Measurements from ENCODE around the gene CD151.

CD151 gene

DNA sequence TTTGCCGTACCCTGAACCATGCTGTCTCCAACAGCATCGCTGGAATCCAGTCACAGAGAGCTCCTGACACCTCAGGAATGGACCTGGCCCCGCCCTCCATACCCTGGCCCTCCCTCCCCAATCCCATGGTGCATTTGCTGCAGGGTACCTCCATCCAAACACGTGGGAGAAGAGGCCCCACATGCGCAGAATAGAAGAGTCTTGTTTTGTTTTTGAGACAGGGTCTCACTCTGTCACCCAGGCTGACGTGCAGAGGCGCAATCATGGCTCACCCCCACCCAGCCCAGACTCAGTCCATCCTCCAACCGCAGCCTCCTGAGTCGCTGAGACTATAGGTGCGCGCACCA is 16.3 kb upstream of the CD151 start:
- DNase-seq, result no peak
- Histone ChIP-seq H3K9me3 (ENCODE audit: severe bottlenecking) (no peaks in the 10 kb centered on the region), H3K36me3 (peaks cover 39% of the 10 kb centered on the region), H3K4me3 (ENCODE audit: low read depth, low read length) (no peak overlapping the region), H3K27ac (no peak overlapping the region), H3K27me3 (ENCODE audit: insufficient read depth, low read depth, severe bottlenecking) (no peaks in the 10 kb centered on the region)
- TF ChIP-seq, protein P1, sequence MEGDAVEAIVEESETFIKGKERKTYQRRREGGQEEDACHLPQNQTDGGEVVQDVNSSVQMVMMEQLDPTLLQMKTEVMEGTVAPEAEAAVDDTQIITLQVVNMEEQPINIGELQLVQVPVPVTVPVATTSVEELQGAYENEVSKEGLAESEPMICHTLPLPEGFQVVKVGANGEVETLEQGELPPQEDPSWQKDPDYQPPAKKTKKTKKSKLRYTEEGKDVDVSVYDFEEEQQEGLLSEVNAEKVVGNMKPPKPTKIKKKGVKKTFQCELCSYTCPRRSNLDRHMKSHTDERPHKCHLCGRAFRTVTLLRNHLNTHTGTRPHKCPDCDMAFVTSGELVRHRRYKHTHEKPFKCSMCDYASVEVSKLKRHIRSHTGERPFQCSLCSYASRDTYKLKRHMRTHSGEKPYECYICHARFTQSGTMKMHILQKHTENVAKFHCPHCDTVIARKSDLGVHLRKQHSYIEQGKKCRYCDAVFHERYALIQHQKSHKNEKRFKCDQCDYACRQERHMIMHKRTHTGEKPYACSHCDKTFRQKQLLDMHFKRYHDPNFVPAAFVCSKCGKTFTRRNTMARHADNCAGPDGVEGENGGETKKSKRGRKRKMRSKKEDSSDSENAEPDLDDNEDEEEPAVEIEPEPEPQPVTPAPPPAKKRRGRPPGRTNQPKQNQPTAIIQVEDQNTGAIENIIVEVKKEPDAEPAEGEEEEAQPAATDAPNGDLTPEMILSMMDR (IDR thresholded peaks at IDR 0.05; ENCODE audit: low read depth, low read length), result no peak

DNA sequence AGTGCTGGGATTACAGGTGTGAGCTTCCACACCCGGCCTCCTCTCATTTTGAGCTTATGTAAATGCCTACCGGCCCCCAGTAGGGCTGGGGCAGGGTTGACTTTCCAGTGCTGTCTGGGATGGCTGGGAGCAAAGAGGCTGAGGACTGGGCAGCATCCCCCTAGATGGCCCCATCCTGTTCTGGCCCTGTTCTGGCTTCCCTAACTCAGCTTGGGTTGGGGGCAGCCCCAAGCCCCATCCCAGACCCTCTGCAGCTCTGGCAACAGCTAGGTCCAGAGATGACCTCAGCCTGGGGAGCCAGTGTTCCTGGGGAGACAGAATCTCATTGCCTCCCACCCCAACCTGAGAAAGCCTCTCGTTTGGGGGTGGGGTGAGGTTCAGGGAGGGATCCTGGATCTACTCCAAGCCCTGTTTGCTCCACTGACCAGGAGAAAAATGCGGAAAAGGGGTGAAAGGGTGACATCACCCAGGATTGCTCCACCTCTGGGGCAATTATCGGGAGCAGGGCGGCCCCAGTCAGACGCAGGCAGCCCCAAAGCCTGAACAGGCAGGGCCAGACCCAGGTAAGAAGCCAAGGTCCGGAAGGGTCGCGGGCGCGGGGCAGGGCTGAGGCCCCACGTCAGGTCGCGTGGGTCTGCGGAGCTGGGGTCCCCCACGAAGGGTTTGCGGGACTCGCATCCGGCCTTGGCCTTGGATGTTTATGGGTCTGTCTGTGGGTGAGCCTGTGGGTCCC is 14.2 kb upstream of the CD151 start, which contains the start of gene PNPLA2:
TSS of gene PNPLA2 (plus strand) at position 519 of the 733 bp plus-strand sequence. CDS start 805 bp downstream, outside the sequence.
- H3K9me3 ChIP-seq (ENCODE audit: severe bottlenecking), result no peaks in the 10 kb centered on the region
- peak within 1 kb of the TSS; percentile 69 for H3K27ac ChIP-seq
- TF ChIP-seq, protein P1 (IDR thresholded peaks at IDR 0.05; ENCODE audit: low read depth, low read length), result no peak
- peak within 1 kb of the TSS; percentile 55 for H3K4me3 ChIP-seq (ENCODE audit: low read depth, low read length)
- DNase-seq, result no peak
- peaks cover 33% of the 10 kb centered on the region for H3K36me3 ChIP-seq
- H3K27me3 ChIP-seq (ENCODE audit: insufficient read depth, low read depth, severe bottlenecking), result no peaks in the 10 kb centered on the region

DNA sequence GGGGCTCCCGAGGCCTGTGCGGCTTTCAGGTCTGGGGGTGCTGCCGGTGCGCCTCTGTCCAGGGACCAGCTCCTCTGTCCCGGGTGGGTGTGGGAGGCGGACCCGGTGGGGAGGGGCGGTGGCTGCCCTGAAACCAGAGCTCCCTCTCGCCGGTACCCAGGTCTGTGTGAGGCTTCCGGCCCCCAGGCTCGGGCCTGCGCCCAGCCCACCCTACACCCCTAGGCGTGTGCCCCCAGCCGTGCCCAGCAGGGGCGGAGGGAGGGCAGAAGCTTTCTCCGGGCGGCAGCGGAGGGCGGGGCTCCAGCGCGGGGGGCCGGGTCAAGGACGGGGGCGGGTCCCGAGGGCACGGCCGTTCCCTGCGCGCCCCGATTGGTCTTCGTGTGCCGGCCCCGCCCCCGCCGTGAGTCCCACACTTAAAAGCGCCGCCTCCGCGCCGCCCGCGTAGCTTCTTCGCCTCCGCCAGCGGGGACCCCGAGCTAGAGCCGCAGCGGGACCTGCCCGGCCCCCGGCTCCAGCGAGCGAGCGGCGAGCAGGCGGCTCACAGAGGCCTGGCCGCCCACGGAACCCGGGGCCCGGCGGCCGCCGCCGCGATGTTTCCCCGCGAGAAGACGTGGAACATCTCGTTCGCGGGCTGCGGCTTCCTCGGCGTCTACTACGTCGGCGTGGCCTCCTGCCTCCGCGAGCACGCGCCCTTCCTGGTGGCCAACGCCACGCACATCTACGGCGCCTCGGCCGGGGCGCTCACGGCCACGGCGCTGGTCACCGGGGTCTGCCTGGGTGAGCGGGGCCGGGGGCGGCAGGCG is 13.4 kb upstream of the CD151 start:
- TF ChIP-seq, protein P1 (IDR thresholded peaks at IDR 0.05; ENCODE audit: low read depth, low read length), result no peak

DNA sequence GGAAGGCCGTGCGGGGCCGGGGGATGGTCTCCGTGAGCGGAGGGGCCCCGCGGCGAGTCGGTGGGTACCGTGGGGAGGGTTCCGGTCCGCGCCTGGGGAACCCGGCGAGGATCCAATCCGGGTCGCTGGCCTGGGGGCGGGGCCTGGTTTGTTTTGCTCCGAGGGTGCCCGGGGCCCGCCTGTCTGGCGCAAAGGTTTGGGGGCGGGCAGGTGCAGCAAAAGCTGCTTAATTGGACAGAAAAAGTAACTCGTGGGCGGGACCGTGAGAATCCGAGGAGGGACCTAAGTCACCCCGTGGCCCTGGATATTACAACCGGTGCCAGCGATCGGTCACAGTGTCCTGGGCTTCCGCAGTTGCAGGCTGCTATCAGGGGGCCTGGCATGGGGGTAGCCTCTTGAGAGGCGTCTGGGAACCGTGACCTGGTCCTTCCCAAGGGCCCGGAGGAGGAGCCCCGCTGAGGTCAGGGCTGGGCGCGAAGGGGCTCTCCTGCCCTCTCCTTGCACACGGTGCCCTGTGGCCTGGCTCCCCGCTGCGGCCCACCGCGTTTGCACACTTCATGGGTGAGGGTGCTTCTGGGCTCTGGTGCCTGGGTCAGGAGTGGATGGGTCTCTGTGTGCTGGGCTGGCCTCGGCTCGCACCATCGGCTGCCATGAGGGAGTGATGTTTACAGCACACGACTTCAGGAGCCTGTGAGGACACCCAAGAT is 12.7 kb upstream of the CD151 start:
- H3K36me3 ChIP-seq, result peaks cover 39% of the 10 kb centered on the region
- H3K27me3 ChIP-seq (ENCODE audit: insufficient read depth, low read depth, severe bottlenecking), result no peaks in the 10 kb centered on the region
- peak overlapping the region; percentile 55 for H3K4me3 ChIP-seq (ENCODE audit: low read depth, low read length)
- peak overlapping the region; percentile 69 for H3K27ac ChIP-seq
- DNase-seq, result peak; percentile 86
- TF ChIP-seq, protein P1 (IDR thresholded peaks at IDR 0.05; ENCODE audit: low read depth, low read length), result no peak
- no peaks in the 10 kb centered on the region for H3K9me3 ChIP-seq (ENCODE audit: severe bottlenecking)

More for the DNA sequence above, 13.4 kb upstream of the CD151 start:
- H3K36me3 ChIP-seq, result peaks cover 34% of the 10 kb centered on the region
- peak; percentile 92 for DNase-seq
- no peaks in the 10 kb centered on the region for H3K27me3 ChIP-seq (ENCODE audit: insufficient read depth, low read depth, severe bottlenecking)
- no peaks in the 10 kb centered on the region for H3K9me3 ChIP-seq (ENCODE audit: severe bottlenecking)
- H3K27ac ChIP-seq, result peak overlapping the region; percentile 69
- peak overlapping the region; percentile 55 for H3K4me3 ChIP-seq (ENCODE audit: low read depth, low read length)

DNA sequence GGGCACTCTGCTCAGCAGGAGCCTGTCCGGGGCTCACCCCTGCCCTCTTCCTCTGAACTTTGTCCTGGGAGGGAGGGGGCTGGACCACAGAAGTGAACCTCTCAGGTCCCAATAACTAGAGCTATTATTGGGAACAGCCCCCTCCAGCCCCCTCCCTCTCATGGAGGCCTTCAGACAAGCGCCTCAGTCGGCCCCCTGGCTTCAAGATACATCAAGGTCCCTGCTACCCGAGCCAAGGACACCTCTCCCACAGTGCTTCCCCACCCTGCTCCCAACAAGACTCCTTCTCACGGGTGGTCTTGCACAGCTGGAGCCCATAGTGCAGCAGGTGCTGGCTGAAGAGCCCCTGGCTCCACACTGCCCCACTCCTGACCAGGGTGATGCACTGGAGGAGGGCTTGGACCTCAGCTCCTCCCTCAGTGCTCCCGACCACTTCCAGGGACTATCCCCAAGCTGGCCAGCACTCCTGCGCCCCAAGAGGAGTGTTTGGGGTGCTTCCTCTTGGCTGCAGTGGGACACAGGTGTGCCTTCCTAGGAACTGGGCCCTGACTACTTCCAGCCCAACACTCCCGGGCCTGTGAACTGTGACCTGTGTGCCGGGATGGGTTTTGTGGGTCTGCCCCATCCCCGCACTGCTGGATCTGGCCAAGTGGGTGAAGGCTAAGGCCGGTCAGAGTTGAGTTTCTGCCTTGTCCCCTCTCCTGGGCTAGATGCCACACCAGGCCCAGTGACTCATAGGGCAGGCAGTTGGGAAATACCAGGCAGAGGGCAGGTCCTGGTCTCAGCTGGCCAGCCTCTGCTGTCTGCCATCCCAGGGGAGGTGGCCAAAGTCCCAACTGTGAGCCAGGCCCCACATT is 11.9 kb upstream of the CD151 start:
- Histone ChIP-seq H3K4me3 (ENCODE audit: low read depth, low read length) (peak overlapping the region; percentile 55), H3K27me3 (ENCODE audit: insufficient read depth, low read depth, severe bottlenecking) (no peaks in the 10 kb centered on the region), H3K9me3 (ENCODE audit: severe bottlenecking) (no peaks in the 10 kb centered on the region), H3K36me3 (peaks cover 39% of the 10 kb centered on the region), H3K27ac (no peak overlapping the region)
- DNase-seq, result no peak
- TF ChIP-seq, protein P1 (IDR thresholded peaks at IDR 0.05; ENCODE audit: low read depth, low read length), result no peak
